Measurements from ENCODE around the gene MASP1.

The MASP1 gene

DNA sequence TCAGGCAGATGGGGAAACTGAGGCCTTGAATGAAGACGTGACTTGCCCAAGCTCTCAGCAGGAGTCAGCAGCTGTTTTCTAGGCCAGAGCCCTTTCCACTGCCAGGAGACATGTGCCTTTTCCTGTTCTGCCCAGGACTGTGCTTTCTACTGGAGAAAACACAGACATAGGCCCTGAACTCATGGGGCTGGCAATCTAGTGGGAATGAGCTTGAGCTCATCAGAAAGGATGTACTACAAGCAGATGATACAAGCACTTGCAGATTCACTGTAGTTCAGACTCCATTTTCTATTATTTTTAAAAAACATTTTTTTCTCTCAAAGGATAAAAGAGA is 14.4 kb downstream of the MASP1 start:
- DNase-seq: no peak
- no peak overlapping the region for H4K12ac ChIP-seq (ENCODE audit: low read depth, low read length)
- no peak overlapping the region for H3K9ac ChIP-seq (ENCODE audit: low read length)
- no peak overlapping the region for H2AFZ ChIP-seq (ENCODE audit: insufficient read depth, low read length, poor library complexity)
- no peaks in the 10 kb centered on the region for H3K36me3 ChIP-seq (ENCODE audit: control insufficient read depth in 1 of 2, insufficient read depth in 2 of 2, low read length in 2 of 2)
- H2BK120ac ChIP-seq (ENCODE audit: insufficient read depth, low read length, poor library complexity): no peak overlapping the region
- no peak overlapping the region for H2BK12ac ChIP-seq (ENCODE audit: low read length)
- H3K79me2 ChIP-seq (ENCODE audit: control insufficient read depth, insufficient read depth, low read length, poor library complexity): no peaks in the 10 kb centered on the region
- H4K91ac ChIP-seq (ENCODE audit: low read depth, low read length): no peak overlapping the region
- H3K14ac ChIP-seq (ENCODE audit: low read length): no peak overlapping the region
- no CpG with 5 or more reads among the region's 1 CpG for WGBS (ENCODE audit: extremely low coverage, insufficient coverage, insufficient read length)
- H3K4me1 ChIP-seq (ENCODE audit: control insufficient read depth in 1 of 2, insufficient read depth in 2 of 2, low read length in 2 of 2): peaks cover 0 to 10% of the 10 kb centered on the region in 2 experiments
- H3K4me3 ChIP-seq (ENCODE audit: low read depth, low read length): no peak overlapping the region
- H3K9me3 ChIP-seq (ENCODE audit: insufficient read depth, low read depth, low read length): no peaks in the 10 kb centered on the region
- H3K18ac ChIP-seq (ENCODE audit: low read length): no peak overlapping the region
- H3K79me1 ChIP-seq (ENCODE audit: low read length): no peaks in the 10 kb centered on the region
- H2AK5ac ChIP-seq (ENCODE audit: low read length): no peak overlapping the region
- H3K23ac ChIP-seq (ENCODE audit: low read length): no peak overlapping the region
- H4K8ac ChIP-seq (ENCODE audit: low read depth, low read length): no peak overlapping the region
- no peak overlapping the region for H3K4me2 ChIP-seq (ENCODE audit: low read length)
- no peaks in the 10 kb centered on the region for H3K27me3 ChIP-seq (ENCODE audit: insufficient read depth, low read length)
- H3K27ac ChIP-seq (ENCODE audit: low read depth, low read length): no peak overlapping the region
- no peak overlapping the region for H3K4ac ChIP-seq (ENCODE audit: low read depth, low read length)
- H2BK5ac ChIP-seq (ENCODE audit: low read depth, low read length, poor library complexity): no peak overlapping the region

GRCh38 chr3:187276397-187277128 is 15.0 kb downstream of the MASP1 start:
- Histone ChIP-seq H4K91ac (ENCODE audit: low read depth, low read length) (no peak overlapping the region), H3K4me1 (ENCODE audit: control insufficient read depth in 1 of 2, insufficient read depth in 2 of 2, low read length in 2 of 2) (peaks cover 0 to 10% of the 10 kb centered on the region in 2 experiments), H3K27me3 (ENCODE audit: insufficient read depth, low read length) (no peaks in the 10 kb centered on the region), H3K4ac (ENCODE audit: low read depth, low read length) (no peak overlapping the region), H3K79me1 (ENCODE audit: low read length) (no peaks in the 10 kb centered on the region), H2BK120ac (ENCODE audit: insufficient read depth, low read length, poor library complexity) (no peak overlapping the region), H4K12ac (ENCODE audit: low read depth, low read length) (no peak overlapping the region), H3K79me2 (ENCODE audit: control insufficient read depth, insufficient read depth, low read length, poor library complexity) (no peaks in the 10 kb centered on the region), H3K18ac (ENCODE audit: low read length) (no peak overlapping the region), H2AK5ac (ENCODE audit: low read length) (no peak overlapping the region), H3K36me3 (ENCODE audit: control insufficient read depth in 1 of 2, insufficient read depth in 2 of 2, low read length in 2 of 2) (no peaks in the 10 kb centered on the region), H2BK12ac (ENCODE audit: low read length) (no peak overlapping the region), H3K9me3 (ENCODE audit: insufficient read depth, low read depth, low read length) (no peaks in the 10 kb centered on the region), H3K14ac (ENCODE audit: low read length) (no peak overlapping the region), H3K27ac (ENCODE audit: low read depth, low read length) (no peak overlapping the region), H4K8ac (ENCODE audit: low read depth, low read length) (no peak overlapping the region), H2BK5ac (ENCODE audit: low read depth, low read length, poor library complexity) (no peak overlapping the region), H3K4me2 (ENCODE audit: low read length) (no peak overlapping the region), H3K23ac (ENCODE audit: low read length) (no peak overlapping the region), H3K9ac (ENCODE audit: low read length) (no peak overlapping the region), H3K4me3 (ENCODE audit: low read depth, low read length) (no peak overlapping the region), H2AFZ (ENCODE audit: insufficient read depth, low read length, poor library complexity) (no peak overlapping the region)
- WGBS (ENCODE audit: extremely low coverage, insufficient coverage, insufficient read length): no CpG with 5 or more reads among the region's 7 CpGs
- DNase-seq: no peak

DNA sequence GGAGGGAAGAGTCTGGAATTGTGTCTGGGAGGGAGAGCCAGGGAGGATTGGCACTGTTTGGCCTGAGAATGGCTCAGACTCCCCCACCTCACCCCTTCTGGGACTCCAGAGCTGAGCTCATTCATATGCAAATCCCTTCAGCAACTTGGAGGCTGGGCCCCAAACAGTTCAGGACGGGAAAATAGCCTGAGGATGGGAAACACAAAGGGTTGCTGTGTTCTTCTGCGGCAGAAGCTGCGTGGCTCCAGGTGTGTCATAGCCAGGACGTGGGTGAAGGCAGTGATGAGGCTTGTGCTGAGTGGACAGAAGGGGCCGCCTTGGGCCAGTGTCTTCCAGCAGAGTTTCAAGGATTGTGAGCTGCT is 16.6 kb downstream of the MASP1 start:
- H4K8ac ChIP-seq (ENCODE audit: low read depth, low read length): no peak overlapping the region
- peaks cover 0 to 10% of the 10 kb centered on the region in 2 experiments for H3K4me1 ChIP-seq (ENCODE audit: control insufficient read depth in 1 of 2, insufficient read depth in 2 of 2, low read length in 2 of 2)
- H3K79me1 ChIP-seq (ENCODE audit: low read length): no peaks in the 10 kb centered on the region
- no peaks in the 10 kb centered on the region for H3K9me3 ChIP-seq (ENCODE audit: insufficient read depth, low read depth, low read length)
- H3K9ac ChIP-seq (ENCODE audit: low read length): no peak overlapping the region
- H3K4me2 ChIP-seq (ENCODE audit: low read length): no peak overlapping the region
- no peak overlapping the region for H3K18ac ChIP-seq (ENCODE audit: low read length)
- no peaks in the 10 kb centered on the region for H3K36me3 ChIP-seq (ENCODE audit: control insufficient read depth in 1 of 2, insufficient read depth in 2 of 2, low read length in 2 of 2)
- H3K23ac ChIP-seq (ENCODE audit: low read length): no peak overlapping the region
- H4K12ac ChIP-seq (ENCODE audit: low read depth, low read length): no peak overlapping the region
- H2BK5ac ChIP-seq (ENCODE audit: low read depth, low read length, poor library complexity): no peak overlapping the region
- H2AK5ac ChIP-seq (ENCODE audit: low read length): no peak overlapping the region
- no peak overlapping the region for H3K4ac ChIP-seq (ENCODE audit: low read depth, low read length)
- no peak overlapping the region for H4K91ac ChIP-seq (ENCODE audit: low read depth, low read length)
- H3K79me2 ChIP-seq (ENCODE audit: control insufficient read depth, insufficient read depth, low read length, poor library complexity): no peaks in the 10 kb centered on the region
- no peak for DNase-seq
- no peak overlapping the region for H3K14ac ChIP-seq (ENCODE audit: low read length)
- WGBS (ENCODE audit: extremely low coverage, insufficient coverage, insufficient read length): no CpG with 5 or more reads among the region's 5 CpGs
- no peak overlapping the region for H3K4me3 ChIP-seq (ENCODE audit: low read depth, low read length)
- no peak overlapping the region for H2AFZ ChIP-seq (ENCODE audit: insufficient read depth, low read length, poor library complexity)
- H3K27me3 ChIP-seq (ENCODE audit: insufficient read depth, low read length): no peaks in the 10 kb centered on the region
- no peak overlapping the region for H2BK120ac ChIP-seq (ENCODE audit: insufficient read depth, low read length, poor library complexity)
- no peak overlapping the region for H2BK12ac ChIP-seq (ENCODE audit: low read length)
- no peak overlapping the region for H3K27ac ChIP-seq (ENCODE audit: low read depth, low read length)

DNA sequence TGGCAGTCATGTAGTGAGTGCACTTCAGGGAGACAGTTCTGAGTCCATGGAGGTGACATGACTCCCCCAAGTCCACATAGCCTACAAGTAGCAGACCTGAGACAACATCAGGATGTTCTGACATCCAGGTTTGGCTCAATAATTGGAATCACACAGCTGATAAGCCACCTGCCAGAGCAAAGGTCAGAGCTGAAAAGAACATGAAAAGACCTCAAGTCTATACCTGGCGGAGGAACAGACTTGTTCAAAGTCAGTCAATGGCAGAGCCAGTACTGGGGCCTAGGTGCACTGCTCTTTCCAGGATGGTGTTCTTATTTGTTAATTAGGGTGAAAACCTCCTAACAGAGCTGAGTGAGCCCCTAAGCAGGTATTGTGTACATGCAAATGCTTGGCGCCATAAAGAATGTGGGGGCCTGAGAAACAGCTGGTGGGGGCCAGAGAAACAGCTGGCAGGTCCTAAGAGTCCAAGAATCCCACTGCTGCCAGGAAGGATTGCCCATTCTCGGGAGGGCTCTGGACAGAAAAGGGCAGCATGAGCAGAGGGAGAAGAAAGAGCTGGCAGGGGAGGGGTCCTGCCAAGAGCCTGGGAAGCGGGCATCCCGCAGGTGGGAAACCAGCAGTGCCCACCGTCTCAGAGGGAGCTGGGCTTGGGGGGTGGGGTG is 17.1 kb downstream of the MASP1 start:
- H3K4ac ChIP-seq (ENCODE audit: low read depth, low read length): no peak overlapping the region
- no CpG with 5 or more reads among the region's 6 CpGs for WGBS (ENCODE audit: extremely low coverage, insufficient coverage, insufficient read length)

More for the DNA sequence above, 17.1 kb downstream of the MASP1 start:
- H4K8ac ChIP-seq (ENCODE audit: low read depth, low read length): no peak overlapping the region
- H4K12ac ChIP-seq (ENCODE audit: low read depth, low read length): no peak overlapping the region
- no peak for DNase-seq
- no peak overlapping the region for H2AK5ac ChIP-seq (ENCODE audit: low read length)
- no peak overlapping the region for H3K4me3 ChIP-seq (ENCODE audit: low read depth, low read length)
- H3K79me2 ChIP-seq (ENCODE audit: control insufficient read depth, insufficient read depth, low read length, poor library complexity): no peaks in the 10 kb centered on the region
- H4K91ac ChIP-seq (ENCODE audit: low read depth, low read length): no peak overlapping the region
- no peaks in the 10 kb centered on the region for H3K36me3 ChIP-seq (ENCODE audit: control insufficient read depth in 1 of 2, insufficient read depth in 2 of 2, low read length in 2 of 2)
- H2BK12ac ChIP-seq (ENCODE audit: low read length): no peak overlapping the region
- no peak overlapping the region for H2BK120ac ChIP-seq (ENCODE audit: insufficient read depth, low read length, poor library complexity)
- no peak overlapping the region for H3K18ac ChIP-seq (ENCODE audit: low read length)
- peaks cover 0 to 10% of the 10 kb centered on the region in 2 experiments for H3K4me1 ChIP-seq (ENCODE audit: control insufficient read depth in 1 of 2, insufficient read depth in 2 of 2, low read length in 2 of 2)
- no peaks in the 10 kb centered on the region for H3K9me3 ChIP-seq (ENCODE audit: insufficient read depth, low read depth, low read length)
- H3K27me3 ChIP-seq (ENCODE audit: insufficient read depth, low read length): no peaks in the 10 kb centered on the region
- H3K14ac ChIP-seq (ENCODE audit: low read length): no peak overlapping the region
- H3K23ac ChIP-seq (ENCODE audit: low read length): no peak overlapping the region
- H3K9ac ChIP-seq (ENCODE audit: low read length): no peak overlapping the region
- H2BK5ac ChIP-seq (ENCODE audit: low read depth, low read length, poor library complexity): no peak overlapping the region
- H3K4me2 ChIP-seq (ENCODE audit: low read length): no peak overlapping the region
- H2AFZ ChIP-seq (ENCODE audit: insufficient read depth, low read length, poor library complexity): no peak overlapping the region
- H3K27ac ChIP-seq (ENCODE audit: low read depth, low read length): no peak overlapping the region
- no peaks in the 10 kb centered on the region for H3K79me1 ChIP-seq (ENCODE audit: low read length)
